K562 (cell line): Measurements from ENCODE around the gene WDR1. TPM values are rescaled to one million over a fixed set of nuclear protein-coding genes. Genes with fewer than 3 reads are reported as not detected.

Experiments
- ATAC-seq: fragments of 200-7000 bp; cut with Tn5 transposase; 3 replicates; pipeline ENCODE4 v1.9.1; 2020; ENCODE audit warnings: moderate library complexity
- BruUV-seq: library from RNA; stranded (reverse); fragments of 400-500 nt; replicated peaks from 2 replicates; lab custom pipeline; 2021; lab: Mats Ljungman, UMichigan
- CTCF ChIA-PET: fragments of 300-600 bp; formaldehyde crosslinking; extraction: SDS; loops from one replicate; lab custom pipeline; 2021; ENCODE audit warnings: low intra/inter-chr PET ratio; lab: Yijun Ruan, JAX
- POLR2A ChIA-PET: fragments of 300-600, 350-650 bp; sonication (Branson Sonifier 250); formaldehyde crosslinking; extraction: SDS; loops from one replicate; lab custom pipeline; 2021; ENCODE audit warnings: antibody characterized with exemption, inconsistent platforms; lab: Yijun Ruan, JAX
- DNase-seq, 4 experiments: peaks; one replicate each; pipeline versions ENCODE4 v3.0.0 to v3.0.0-alpha.2; 2011 to 2018; ENCODE audit warnings: low spot score in 3 of 4, mixed read lengths in 3 of 4; ENCODE audit errors: extremely low read depth in 1 of 4
- FAIRE-seq: peaks from 2 replicates; lab custom pipeline; 2011; peaks lifted over from hg19 to GRCh38; lab: Jason Lieb, UNC
- H2AFZ ChIP-seq: 2 replicates; pipeline ENCODE4 v1.6.0; 2011; ENCODE audit warnings: low read depth, low read length, control low read depth, inconsistent platforms
- H3K27ac ChIP-seq: fragments of 200-600 bp; 3 replicates; pipeline ENCODE4 v1.8.0; 2011; ENCODE audit warnings: low read depth, mild to moderate bottlenecking, control low read depth, inconsistent platforms, low read length, moderate library complexity, mixed read lengths; ENCODE audit errors: extremely low read depth
- H3K27me3 ChIP-seq, 2 experiments: fragments of 300-600 bp in 1 of 2; 2 replicates in 1 of 2; 3 replicates in 1 of 2; pipeline versions ENCODE4 v1.6.0 to v1.8.0; 2011; ENCODE audit warnings: inconsistent platforms in 2 of 2, low read length in 2 of 2, mild to moderate bottlenecking in 1 of 2, mixed read lengths in 1 of 2, moderate library complexity in 1 of 2; ENCODE audit not compliant: control insufficient read depth in 2 of 2, insufficient read depth in 2 of 2
- H3K36me3 ChIP-seq: fragments of 300-600 bp; 3 replicates; pipeline ENCODE4 v1.8.0; 2011; ENCODE audit warnings: mild to moderate bottlenecking, low read length, inconsistent platforms; ENCODE audit not compliant: control insufficient read depth, insufficient read depth
- H3K4me1 ChIP-seq, 2 experiments: fragments of 200-600 bp in 1 of 2; replicated peaks in 1 of 2; 2 replicates in 1 of 2; 3 replicates in 1 of 2; pipeline versions ENCODE4 v1.5.1 to v1.8.0; 2011; ENCODE audit warnings: inconsistent platforms in 2 of 2, low read length in 2 of 2, mild to moderate bottlenecking in 1 of 2, mixed read lengths in 1 of 2, moderate library complexity in 1 of 2; ENCODE audit not compliant: control insufficient read depth in 2 of 2, insufficient read depth in 2 of 2
- H3K4me2 ChIP-seq: 2 replicates; pipeline ENCODE4 v1.6.1; 2011; ENCODE audit warnings: low read length, control low read depth, inconsistent platforms, mixed read lengths; ENCODE audit not compliant: insufficient read depth
- H3K4me3 ChIP-seq: fragments of 200-600 bp; sonication (generic), shearing (Covaris generic); 2 replicates; pipeline ENCODE4 v1.5.1; 2016; ENCODE audit warnings: control low read depth, inconsistent platforms
- H3K79me2 ChIP-seq: fragments of 200-600 bp; 3 replicates; pipeline ENCODE4 v1.8.0; 2011; ENCODE audit warnings: low read length, inconsistent platforms; ENCODE audit not compliant: control insufficient read depth, insufficient read depth
- H3K9ac ChIP-seq, 2 experiments: 2 replicates each; pipeline versions ENCODE4 v1.6.0 to v1.6.1; 2011; ENCODE audit warnings: low read depth in 2 of 2, low read length in 2 of 2, control low read depth in 1 of 2, inconsistent platforms in 1 of 2, mild to moderate bottlenecking in 1 of 2, mixed read lengths in 1 of 2; ENCODE audit not compliant: insufficient read depth in 1 of 2
- H3K9me1 ChIP-seq: one replicate; pipeline ENCODE4 v1.6.0; 2011; ENCODE audit warnings: inconsistent platforms, mild to moderate bottlenecking, low read length, moderate library complexity; ENCODE audit not compliant: control insufficient read depth, insufficient read depth
- H3K9me3 ChIP-seq: replicated peaks from 2 replicates; pipeline ENCODE4 v1.5.1; 2011; ENCODE audit warnings: low read depth, low read length, inconsistent platforms; ENCODE audit not compliant: control insufficient read depth, insufficient read depth
- H4K20me1 ChIP-seq: replicated peaks from 2 replicates; pipeline ENCODE4 v1.6.1; 2011; ENCODE audit warnings: low read length, inconsistent platforms, mixed read lengths; ENCODE audit not compliant: control insufficient read depth, insufficient read depth
- POLR2A ChIP-seq: fragments of 450-650 bp; conservative IDR thresholded peaks from 2 replicates; pipeline ENCODE4 v1.6.1; 2016
- POLR2AphosphoS5 ChIP-seq: IDR thresholded peaks from 2 replicates; pipeline ENCODE4 v1.6.1; 2011; ENCODE audit warnings: mild to moderate bottlenecking, low read depth, low read length, moderate library complexity; ENCODE audit not compliant: control insufficient read depth, insufficient read depth
- PRPF4 ChIP-seq: fragments of 200-400 bp; formaldehyde crosslinking; IDR thresholded peaks from one replicate; pipeline ENCODE4 v1.6.1; 2017; ENCODE audit warnings: low read length, low read depth, mild to moderate bottlenecking; ENCODE audit not compliant: insufficient read depth, poor library complexity, severe bottlenecking
- ZNF780A ChIP-seq: fragments of 250-450 bp; sonication (Bioruptor Pico); IDR thresholded peaks from 2 replicates; pipeline ENCODE4 v1.5.0; 2021; ENCODE audit warnings: mild to moderate bottlenecking
- WGBS: fragments of 100-300 bp; shearing (Covaris generic); methylation state at CpG from one replicate; pipeline ENCODE4 v1.1.6; 2016; ENCODE audit warnings: low coverage, mixed read lengths; ENCODE audit not compliant: insufficient coverage; ENCODE audit errors: missing lambda C conversion rate; 5-methylcytosine and 5-hydroxymethylcytosine counted together
- in situ Hi-C: fragments of 300-500 bp; cut with MboI; formaldehyde crosslinking; loops from 4 replicates; pipeline ENCODE4 v1.15.0; 2018; ENCODE audit warnings: inconsistent platforms, mixed read lengths
- intact Hi-C: fragments of 100-400 bp; cut with micrococcal nuclease; formaldehyde crosslinking; loops from 2 replicates; pipeline ENCODE4 v1.14.2; 2022
- polyA plus RNA-seq, 8 experiments: library from polyadenylated mRNA; depleted of rRNA in 4 of 8; stranded (reverse) in 5 of 8; unstranded in 3 of 8; fragments of >200 nt; fragmentation: Nextera tagmentation in 2 of 8; fragmentation: Illumina TruSeq in 1 of 8; extraction: Ambion mirVana in 2 of 8; extraction: Trizol in 1 of 8; gene quantifications; 2 replicates each; pipeline versions ENCODE4 v1.2.1 to v1.2.3, GENCODE V29; 2011 to 2014; ENCODE audit warnings: inconsistent platforms in 1 of 8, missing spikeins in 1 of 8
- total RNA-seq, 7 experiments: library from RNA; depleted of rRNA in 6 of 7; stranded (reverse); fragments of >200 nt in 6 of 7; fragmentation: Illumina TruSeq in 2 of 7; extraction: Trizol in 2 of 7; gene quantifications; 2 replicates each; pipeline versions ENCODE4 v1.2.1 to v1.2.3, GENCODE V29; 2011 to 2021; ENCODE audit warnings: low replicate concordance in 1 of 7
- TF ChIP-seq, protein P1 (sequence below): fragments of 450-650 bp; IDR thresholded peaks from 2 replicates; pipeline ENCODE4 v1.6.1; 2018; ENCODE audit not compliant: partially characterized antibody
- TF ChIP-seq, protein P2 (sequence below): fragments of 250-450 bp; sonication (Bioruptor Pico); IDR thresholded peaks from 2 replicates; pipeline ENCODE4 v1.5.0; 2021; ENCODE audit warnings: mild to moderate bottlenecking, moderate library complexity
- TF ChIP-seq, protein P3 (sequence below): fragments of 450-650 bp; IDR thresholded peaks from 2 replicates; pipeline ENCODE4 v1.6.1; 2017; ENCODE audit warnings: antibody characterized with exemption, mild to moderate bottlenecking

The WDR1 gene
- total and polyA plus RNA-seq, 9 of the 15 experiments (the other 6 are each of a cell fraction or from before 2014, with no cell fraction given) = 16.1 to 213 (median 125) TPM

DNA sequence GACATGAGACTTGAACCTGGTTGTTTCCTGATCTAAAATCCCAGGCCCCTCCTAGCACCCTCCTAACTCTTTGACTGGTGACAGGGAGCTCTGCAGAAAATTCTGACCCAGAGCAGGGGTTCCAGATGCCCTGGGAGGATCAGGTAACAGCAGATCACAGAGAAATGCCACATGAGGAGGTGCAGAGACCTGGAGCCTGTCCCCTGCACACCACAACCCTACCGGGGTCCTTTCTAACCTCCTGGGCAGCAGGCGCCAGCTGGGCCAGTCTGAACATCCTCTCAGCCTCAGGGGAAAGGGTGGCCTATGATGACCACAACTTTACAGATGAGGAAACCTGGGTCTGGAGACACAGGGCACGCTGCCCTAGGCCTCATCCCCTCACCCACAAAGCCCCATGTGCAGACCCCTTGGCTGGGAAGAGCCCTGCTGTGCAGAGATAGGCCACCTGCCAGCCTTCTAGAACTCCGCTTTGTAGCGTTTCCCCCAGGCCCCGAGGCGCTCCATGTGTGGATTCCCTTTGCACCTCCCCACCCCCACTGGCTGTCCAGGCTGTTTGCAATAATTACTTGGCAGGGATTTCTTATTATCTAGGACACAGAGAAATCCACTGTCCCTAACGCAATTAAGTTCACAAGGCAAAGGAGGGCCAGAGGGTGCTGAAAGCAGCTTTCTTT lies 36.5 kb downstream of the WDR1 start:
- DNase-seq = peak in 1 of 4 experiments; percentile 14
- no peaks in the 10 kb centered on the region for H3K79me2 ChIP-seq

More for the DNA sequence above, 36.5 kb downstream of the WDR1 start:
- Histone ChIP-seq H3K4me3 (no peak overlapping the region), H2AFZ (no peak overlapping the region), H3K27ac (no peak overlapping the region), H3K36me3 (peaks cover 99% of the 10 kb centered on the region; the same call in 2 of the 3 replicates), H3K27me3 (no peaks in the 10 kb centered on the region), H3K4me1 (peaks cover 0 to 7% of the 10 kb centered on the region in 2 experiments; a peak in 2 of 5 replicates), H4K20me1 (no peaks in the 10 kb centered on the region; the same call in 1 of the 2 replicates), H3K4me2 (no peak overlapping the region), H3K9me3 (no peaks in the 10 kb centered on the region), H3K9me1 (peaks cover 4% of the 10 kb centered on the region), H3K9ac (no peak overlapping the region)
- in situ Hi-C loops = no loop called here
- WGBS = 91% methylated on average over 8 of the region's 8 CpGs
- ATAC-seq (no peak), FAIRE-seq (no peak)
- TF ChIP-seq POLR2A (no peak), PRPF4 (no peak), ZNF780A (CRISPR knock-in tag) (no peak), POLR2AphosphoS5 (0 out of 2 replicates have a peak, but pooled peaks have one; percentile 11)
- TF ChIP-seq, protein P1, sequence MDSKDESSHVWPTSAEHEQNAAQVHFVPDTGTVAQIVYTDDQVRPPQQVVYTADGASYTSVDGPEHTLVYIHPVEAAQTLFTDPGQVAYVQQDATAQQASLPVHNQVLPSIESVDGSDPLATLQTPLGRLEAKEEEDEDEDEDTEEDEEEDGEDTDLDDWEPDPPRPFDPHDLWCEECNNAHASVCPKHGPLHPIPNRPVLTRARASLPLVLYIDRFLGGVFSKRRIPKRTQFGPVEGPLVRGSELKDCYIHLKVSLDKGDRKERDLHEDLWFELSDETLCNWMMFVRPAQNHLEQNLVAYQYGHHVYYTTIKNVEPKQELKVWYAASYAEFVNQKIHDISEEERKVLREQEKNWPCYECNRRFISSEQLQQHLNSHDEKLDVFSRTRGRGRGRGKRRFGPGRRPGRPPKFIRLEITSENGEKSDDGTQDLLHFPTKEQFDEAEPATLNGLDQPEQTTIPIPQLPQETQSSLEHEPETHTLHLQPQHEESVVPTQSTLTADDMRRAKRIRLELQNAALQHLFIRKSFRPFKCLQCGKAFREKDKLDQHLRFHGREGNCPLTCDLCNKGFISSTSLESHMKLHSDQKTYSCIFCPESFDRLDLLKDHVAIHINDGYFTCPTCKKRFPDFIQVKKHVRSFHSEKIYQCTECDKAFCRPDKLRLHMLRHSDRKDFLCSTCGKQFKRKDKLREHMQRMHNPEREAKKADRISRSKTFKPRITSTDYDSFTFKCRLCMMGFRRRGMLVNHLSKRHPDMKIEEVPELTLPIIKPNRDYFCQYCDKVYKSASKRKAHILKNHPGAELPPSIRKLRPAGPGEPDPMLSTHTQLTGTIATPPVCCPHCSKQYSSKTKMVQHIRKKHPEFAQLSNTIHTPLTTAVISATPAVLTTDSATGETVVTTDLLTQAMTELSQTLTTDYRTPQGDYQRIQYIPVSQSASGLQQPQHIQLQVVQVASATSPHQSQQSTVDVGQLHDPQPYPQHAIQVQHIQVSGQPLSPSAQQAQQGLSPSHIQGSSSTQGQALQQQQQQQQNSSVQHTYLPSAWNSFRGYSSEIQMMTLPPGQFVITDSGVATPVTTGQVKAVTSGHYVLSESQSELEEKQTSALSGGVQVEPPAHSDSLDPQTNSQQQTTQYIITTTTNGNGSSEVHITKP = no peak
- TF ChIP-seq, protein P2, sequence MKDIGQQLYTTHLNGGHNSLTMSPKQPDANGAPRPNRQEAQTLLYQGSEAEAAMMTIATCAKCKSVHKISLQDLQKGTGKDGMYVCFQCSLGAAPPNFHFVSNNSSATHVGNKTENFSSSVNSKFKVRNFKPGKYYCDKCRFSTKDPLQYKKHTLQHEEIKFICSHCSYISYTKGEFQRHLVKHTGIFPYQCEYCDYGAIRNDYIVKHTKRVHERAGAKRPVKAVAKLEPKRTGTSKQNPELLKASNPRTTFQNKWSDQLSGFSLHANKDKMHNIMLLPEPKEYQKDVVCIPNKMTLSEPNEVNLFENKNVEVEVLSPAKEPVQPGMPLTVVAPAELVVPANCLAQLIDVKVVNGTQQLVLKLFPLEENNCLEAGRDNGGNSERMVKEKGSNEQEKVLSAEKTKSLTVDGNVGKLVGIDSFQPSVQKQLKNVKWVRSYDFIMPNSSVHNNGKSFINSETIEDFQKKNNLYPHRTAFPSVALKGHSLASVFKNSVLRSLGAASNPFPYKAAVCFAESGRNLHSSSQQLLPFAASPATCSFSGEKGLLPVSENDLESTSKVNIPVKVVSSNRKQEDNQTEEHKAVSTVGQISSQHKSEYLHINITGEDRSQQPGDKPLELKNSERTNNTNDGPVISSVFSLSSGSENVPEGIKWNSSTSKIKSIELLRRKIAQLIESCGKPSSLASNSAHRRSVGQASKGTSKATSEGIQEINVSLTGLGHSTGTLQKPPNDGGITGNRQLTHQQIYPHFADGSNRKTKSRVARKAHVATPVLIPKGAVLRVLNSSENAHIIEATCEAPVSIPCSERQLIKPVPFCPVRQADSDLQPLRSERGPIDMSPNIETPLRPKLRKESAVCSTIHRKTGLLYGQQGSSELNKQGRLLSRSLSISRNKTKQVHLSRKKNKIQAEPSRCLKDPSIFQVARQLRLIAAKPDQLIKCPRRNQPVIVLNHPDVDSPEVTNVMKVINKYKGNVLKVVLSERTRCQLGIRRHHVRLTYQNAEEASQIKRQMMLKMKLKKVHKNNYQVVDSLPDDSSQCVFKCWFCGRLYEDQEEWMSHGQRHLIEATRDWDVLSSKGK (CRISPR knock-in tag) = no peak
- TF ChIP-seq, protein P3, sequence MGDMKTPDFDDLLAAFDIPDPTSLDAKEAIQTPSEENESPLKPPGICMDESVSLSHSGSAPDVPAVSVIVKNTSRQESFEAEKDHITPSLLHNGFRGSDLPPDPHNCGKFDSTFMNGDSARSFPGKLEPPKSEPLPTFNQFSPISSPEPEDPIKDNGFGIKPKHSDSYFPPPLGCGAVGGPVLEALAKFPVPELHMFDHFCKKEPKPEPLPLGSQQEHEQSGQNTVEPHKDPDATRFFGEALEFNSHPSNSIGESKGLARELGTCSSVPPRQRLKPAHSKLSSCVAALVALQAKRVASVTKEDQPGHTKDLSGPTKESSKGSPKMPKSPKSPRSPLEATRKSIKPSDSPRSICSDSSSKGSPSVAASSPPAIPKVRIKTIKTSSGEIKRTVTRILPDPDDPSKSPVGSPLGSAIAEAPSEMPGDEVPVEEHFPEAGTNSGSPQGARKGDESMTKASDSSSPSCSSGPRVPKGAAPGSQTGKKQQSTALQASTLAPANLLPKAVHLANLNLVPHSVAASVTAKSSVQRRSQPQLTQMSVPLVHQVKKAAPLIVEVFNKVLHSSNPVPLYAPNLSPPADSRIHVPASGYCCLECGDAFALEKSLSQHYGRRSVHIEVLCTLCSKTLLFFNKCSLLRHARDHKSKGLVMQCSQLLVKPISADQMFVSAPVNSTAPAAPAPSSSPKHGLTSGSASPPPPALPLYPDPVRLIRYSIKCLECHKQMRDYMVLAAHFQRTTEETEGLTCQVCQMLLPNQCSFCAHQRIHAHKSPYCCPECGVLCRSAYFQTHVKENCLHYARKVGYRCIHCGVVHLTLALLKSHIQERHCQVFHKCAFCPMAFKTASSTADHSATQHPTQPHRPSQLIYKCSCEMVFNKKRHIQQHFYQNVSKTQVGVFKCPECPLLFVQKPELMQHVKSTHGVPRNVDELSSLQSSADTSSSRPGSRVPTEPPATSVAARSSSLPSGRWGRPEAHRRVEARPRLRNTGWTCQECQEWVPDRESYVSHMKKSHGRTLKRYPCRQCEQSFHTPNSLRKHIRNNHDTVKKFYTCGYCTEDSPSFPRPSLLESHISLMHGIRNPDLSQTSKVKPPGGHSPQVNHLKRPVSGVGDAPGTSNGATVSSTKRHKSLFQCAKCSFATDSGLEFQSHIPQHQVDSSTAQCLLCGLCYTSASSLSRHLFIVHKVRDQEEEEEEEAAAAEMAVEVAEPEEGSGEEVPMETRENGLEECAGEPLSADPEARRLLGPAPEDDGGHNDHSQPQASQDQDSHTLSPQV = no peak
- BruUV-seq = no TSS peak
- intact Hi-C loops = no loop called here
- CTCF ChIA-PET = no interaction called here
- POLR2A ChIA-PET = interaction anchor here (0.6 to 0.7 kb wide), 3 partner anchors 25 to 310 kb away, joined by 3 to 4 read pairs (median 3); no protein-coding TSS in a partner anchor
